Epithelial cell of proximal tubule (primary cell): ENCODE measurements around the gene ADSS1. TPM values are rescaled to one million over a fixed set of nuclear protein-coding genes. Genes with fewer than 3 reads are reported as not detected.

Experiments
- DNase-seq: peaks from one replicate; pipeline ENCODE4 v3.0.0-alpha.2; 2011; ENCODE audit warnings: low read depth
- H3K4me3 ChIP-seq: 2 replicates; pipeline ENCODE4 v1.5.1; 2011; ENCODE audit warnings: low read depth, mild to moderate bottlenecking, low read length
- CTCF ChIP-seq: conservative IDR thresholded peaks from 2 replicates; pipeline ENCODE4 v1.5.1; 2012; ENCODE audit warnings: low read depth, mild to moderate bottlenecking, low read length
- total RNA-seq: library from RNA; depleted of rRNA; stranded (reverse); fragments of >200 nt; gene quantifications from 2 replicates; pipeline ENCODE4 v1.2.3, GENCODE V29; 2015

Gene ADSS1
- total RNA-seq, 1 donor from 2014 or later: 2.3 TPM

DNA sequence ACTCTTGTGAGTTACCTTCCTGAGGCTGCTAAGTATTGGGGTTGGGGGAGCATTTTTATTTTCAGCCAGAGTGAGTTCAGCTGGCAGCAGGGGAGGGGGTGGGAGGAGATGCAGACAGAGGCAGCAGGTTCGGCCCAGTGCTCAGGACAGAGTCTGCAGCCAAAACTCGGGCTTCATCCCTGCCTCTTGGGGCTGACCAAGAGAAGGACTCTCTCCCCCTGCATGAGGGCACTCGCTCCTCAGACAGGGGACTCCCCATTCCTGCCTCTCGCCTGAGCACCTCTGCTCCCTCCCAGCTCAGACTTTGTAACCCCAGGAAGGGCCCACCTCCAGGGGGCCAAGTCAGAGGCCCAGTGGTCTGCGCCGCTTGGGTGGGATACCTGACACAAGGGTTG is 72.7 kb downstream of the ADSS1 start:
- no peak overlapping the region for H3K4me3 ChIP-seq
- TF ChIP-seq CTCF: no peak
- DNase-seq: no peak

Other genes starting within 250 kb of the ADSS1 start
- not detected in 2 replicates for gene C14orf180, start 144.5 kb upstream of the ADSS1 start, total RNA-seq
- not detected in 2 replicates for gene TMEM179, start 119.5 kb upstream of the ADSS1 start, total RNA-seq
- gene INF2, start 34.6 kb upstream of the ADSS1 start, total RNA-seq: 100 and 130 TPM in 2 replicates
- 298 and 558 TPM in 2 replicates for gene SIVA1, start 28.9 kb downstream of the ADSS1 start, total RNA-seq
- gene AKT1, start 71.5 kb downstream of the ADSS1 start, total RNA-seq: 162 and 203 TPM in 2 replicates
- gene ZBTB42, start 76.9 kb downstream of the ADSS1 start, total RNA-seq: 5.4 and 7.8 TPM in 2 replicates
- gene CEP170B, start 141.0 kb downstream of the ADSS1 start, total RNA-seq: 28.9 and 30.9 TPM in 2 replicates
- not detected in 2 replicates for gene PLD4, start 200.7 kb downstream of the ADSS1 start, total RNA-seq